Thymus (tissue), 11 donors: Measurements from ENCODE around the gene MAN1B1. TPM values are rescaled to one million over a fixed set of nuclear protein-coding genes. Genes with fewer than 3 reads are reported as not detected.

Source experiments
- DNase-seq, 9 donors: peaks; one replicate each; pipeline ENCODE4 v3.0.0-alpha.2; 2013; ENCODE audit warnings: low spot score in 9 of 9, low read depth in 6 of 9, missing footprints in 1 of 9
- H3K27ac ChIP-seq, 2 donors: one replicate each; pipeline ENCODE4 v1.5.1; 2013; ENCODE audit warnings: control low read depth in 1 of 2, low read depth in 1 of 2, low read length in 1 of 2, mild to moderate bottlenecking in 1 of 2, moderate library complexity in 1 of 2
- H3K27me3 ChIP-seq, 2 donors: one replicate each; pipeline ENCODE4 v1.5.1; 2013; ENCODE audit warnings: low read length in 1 of 2; ENCODE audit not compliant: control insufficient read depth in 2 of 2, insufficient read depth in 1 of 2
- H3K36me3 ChIP-seq, 2 donors: one replicate each; pipeline ENCODE4 v1.5.1; 2013; ENCODE audit warnings: low read length in 1 of 2, mild to moderate bottlenecking in 1 of 2, moderate library complexity in 1 of 2; ENCODE audit not compliant: control insufficient read depth in 2 of 2, insufficient read depth in 2 of 2
- H3K4me1 ChIP-seq, 2 donors: one replicate each; pipeline ENCODE4 v1.5.1; 2013; ENCODE audit warnings: low read length in 2 of 2; ENCODE audit not compliant: control insufficient read depth in 2 of 2, insufficient read depth in 2 of 2
- H3K4me3 ChIP-seq, 2 donors: one replicate each; pipeline ENCODE4 v1.5.1; 2013; ENCODE audit warnings: low read length in 2 of 2, control low read depth in 1 of 2, mild to moderate bottlenecking in 1 of 2
- H3K9me3 ChIP-seq, 2 donors: one replicate each; pipeline ENCODE4 v1.5.1; 2013; ENCODE audit warnings: low read length in 1 of 2, mild to moderate bottlenecking in 1 of 2; ENCODE audit not compliant: control insufficient read depth in 2 of 2, insufficient read depth in 1 of 2
- WGBS: extraction: QIAGEN DNeasy Blood & Tissue Kit; methylation state at CpG from one replicate; pipeline ENCODE4 v1.1.7; 2013; 5-methylcytosine and 5-hydroxymethylcytosine counted together
- polyA plus RNA-seq: library from polyadenylated mRNA; stranded (reverse); fragments of 200-250 nt; gene quantifications from one replicate; pipeline ENCODE4 v1.2.3, GENCODE V29; 2013
- total RNA-seq: library from RNA; stranded (reverse); fragments of 120-200 nt; gene quantifications from one replicate; pipeline ENCODE4 v1.2.4, GENCODE V29; 2013
- donor health status: healthy.

MAN1B1 gene
- total and polyA plus RNA-seq, 2 donors, result 26.8 to 107 TPM

DNA sequence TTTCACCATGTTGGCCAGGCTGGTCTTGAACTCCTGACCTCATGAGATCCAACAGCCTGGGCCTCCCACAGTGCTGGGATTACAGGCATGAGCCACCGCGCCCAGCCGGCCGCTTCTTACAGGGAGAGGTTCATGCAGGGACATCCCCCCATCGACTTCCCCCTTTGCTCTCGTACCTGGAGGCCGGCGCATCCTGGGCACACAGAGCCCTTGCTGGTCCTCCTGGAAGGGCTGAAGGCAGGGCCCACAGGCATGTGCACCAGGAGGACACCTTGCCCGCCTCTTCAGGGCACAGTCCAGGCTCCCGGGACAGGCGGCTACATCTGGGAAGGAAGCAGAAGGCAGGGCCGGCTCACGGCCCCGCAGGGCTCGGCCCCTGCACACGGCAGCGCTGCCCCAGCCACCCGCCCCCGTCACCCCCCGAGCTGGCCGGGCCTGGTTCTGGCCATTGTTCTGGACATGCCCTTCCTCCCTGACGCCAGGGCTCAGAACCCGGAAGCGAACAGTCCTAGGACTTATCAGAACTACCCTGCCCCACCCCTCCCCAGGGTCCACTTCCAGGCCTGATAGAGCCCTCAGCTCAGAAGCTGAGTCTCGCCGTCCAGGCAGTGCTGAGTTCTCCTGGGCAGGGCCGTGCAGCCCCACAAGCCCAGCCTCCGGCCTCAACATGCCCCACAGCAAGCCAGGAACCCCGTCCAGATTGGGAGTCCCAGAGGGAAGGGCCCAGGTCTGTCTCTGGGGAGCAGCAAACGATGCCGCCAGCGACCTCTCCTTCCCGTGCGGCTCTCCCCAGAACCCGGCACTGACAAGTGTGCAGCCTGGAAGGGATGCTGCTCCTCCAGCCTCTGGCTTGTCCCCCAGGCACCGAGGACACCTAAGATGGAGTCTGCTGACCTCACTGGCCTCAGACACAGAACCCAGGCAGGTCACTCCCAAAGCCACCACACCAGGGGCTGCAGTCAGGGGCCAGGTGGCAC is 43.7 kb upstream of the MAN1B1 start:
- WGBS, result 93% methylated on average over 36 of the region's 36 CpGs
- no peaks in the 10 kb centered on the region for H3K36me3 ChIP-seq
- no peak overlapping the region for H3K27ac ChIP-seq
- H3K9me3 ChIP-seq, result peaks cover 0 to 4% of the 10 kb centered on the region in 2 donors
- no peak for DNase-seq
- no peak overlapping the region for H3K4me3 ChIP-seq
- H3K4me1 ChIP-seq, result peaks cover 0 to 16% of the 10 kb centered on the region in 2 donors
- peaks cover 52 to 74% of the 10 kb centered on the region in 2 donors for H3K27me3 ChIP-seq

DNA sequence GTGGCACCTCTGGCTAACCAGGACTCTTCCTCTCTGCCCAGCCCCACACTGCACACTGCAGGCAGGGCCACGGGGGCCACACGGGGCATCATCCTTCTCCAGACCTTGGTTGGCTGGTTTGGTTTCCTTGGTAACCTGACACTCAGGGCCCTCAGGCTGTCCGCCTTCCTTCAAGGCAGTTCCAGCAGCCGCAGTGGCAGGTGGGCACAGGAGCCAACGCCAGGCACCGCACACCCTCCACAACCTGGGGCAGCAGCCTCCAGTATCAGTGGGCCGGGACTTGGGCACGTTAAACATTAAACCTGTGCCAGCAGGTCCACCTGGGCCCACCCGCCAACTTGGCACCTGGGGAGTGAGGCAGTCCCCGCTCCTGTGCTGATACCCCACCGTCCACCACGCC is 42.7 kb upstream of the MAN1B1 start:
- Histone ChIP-seq H3K4me1 (peaks cover 0 to 16% of the 10 kb centered on the region in 2 donors), H3K4me3 (no peak overlapping the region), H3K27ac (no peak overlapping the region), H3K9me3 (peaks cover 0 to 4% of the 10 kb centered on the region in 2 donors), H3K36me3 (no peaks in the 10 kb centered on the region), H3K27me3 (peaks cover 62 to 79% of the 10 kb centered on the region in 2 donors)
- no peak for DNase-seq
- WGBS, result 66% methylated on average over 12 of the region's 12 CpGs

DNA sequence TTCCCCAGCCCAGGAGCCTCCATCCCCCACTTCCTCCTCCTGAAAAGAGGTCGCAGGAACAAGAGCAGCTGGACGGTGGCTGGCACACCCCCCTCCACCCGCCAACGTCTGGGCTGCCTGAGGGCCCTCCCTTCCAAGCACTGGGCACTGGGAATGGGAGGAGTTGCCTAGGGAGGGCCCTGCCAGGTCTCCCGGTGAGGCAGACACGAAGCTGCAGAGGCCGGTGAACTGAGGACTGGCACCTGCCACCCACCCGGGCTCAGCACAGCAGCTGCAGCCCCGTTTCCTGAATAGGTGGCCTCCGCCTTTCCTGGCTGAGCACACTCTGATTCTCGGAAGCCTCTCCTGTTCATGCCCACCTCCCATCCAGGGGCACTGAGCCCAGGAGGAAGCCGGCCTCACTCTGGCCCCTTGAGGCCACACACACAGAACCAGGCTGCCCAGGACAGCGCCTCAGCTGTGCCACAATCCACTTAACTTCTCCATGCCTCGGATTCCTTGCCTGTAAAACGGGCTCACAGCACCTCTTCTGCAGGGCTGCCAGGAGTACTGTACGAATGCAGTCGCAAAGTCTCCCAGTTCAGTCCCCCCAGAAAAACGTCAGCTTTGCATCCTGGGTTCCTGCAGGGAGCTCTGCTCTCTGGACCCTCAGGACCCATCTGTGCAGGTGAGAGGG is 42.1 kb upstream of the MAN1B1 start:
- Histone ChIP-seq H3K27me3 (peaks cover 67 to 83% of the 10 kb centered on the region in 2 donors), H3K4me1 (peaks cover 0 to 16% of the 10 kb centered on the region in 2 donors), H3K4me3 (no peak overlapping the region), H3K27ac (no peak overlapping the region), H3K9me3 (peaks cover 0 to 6% of the 10 kb centered on the region in 2 donors), H3K36me3 (no peaks in the 10 kb centered on the region)
- 9% methylated on average over 18 of the region's 18 CpGs for WGBS
- no peak for DNase-seq

DNA sequence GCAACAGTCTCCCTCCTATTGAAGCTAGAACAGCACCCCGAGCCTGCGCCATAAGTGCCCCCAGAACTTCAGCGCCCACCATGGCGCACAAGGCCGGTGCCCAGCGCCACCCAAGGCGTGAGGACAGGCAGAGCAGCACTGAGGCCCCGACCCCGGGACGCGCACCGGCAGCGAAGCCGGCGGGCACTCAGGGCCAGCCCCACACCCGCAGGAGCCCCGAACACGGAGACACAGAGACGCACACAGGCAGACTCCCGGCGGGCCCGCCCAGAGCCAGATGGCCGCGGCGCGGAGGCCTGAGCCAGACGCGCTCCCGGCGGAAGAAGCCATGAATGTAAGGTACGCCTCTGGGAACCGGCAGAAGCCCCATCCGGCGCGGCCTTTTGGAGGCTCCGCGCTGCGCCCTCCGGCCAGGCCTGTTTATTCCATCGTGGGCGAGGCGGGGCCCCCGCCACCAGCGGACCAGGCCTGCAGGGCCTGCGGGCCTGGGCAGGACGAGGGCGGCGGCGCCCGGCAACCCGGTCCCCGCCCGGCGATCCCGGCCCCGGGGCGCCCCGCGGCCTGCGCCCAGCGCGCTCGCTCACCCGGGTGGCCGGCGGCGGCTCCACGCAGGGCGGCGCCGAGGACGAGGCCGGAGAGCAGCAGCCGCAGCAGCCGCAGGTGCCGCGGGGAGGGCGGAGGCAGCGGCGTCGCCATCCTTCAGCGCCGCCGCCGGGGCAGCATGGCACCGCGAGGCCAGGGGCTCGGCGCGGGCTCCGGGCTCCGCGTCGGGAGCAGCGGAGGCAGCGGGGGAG is 41.3 kb upstream of the MAN1B1 start:
- peaks cover 73 to 89% of the 10 kb centered on the region in 2 donors for H3K27me3 ChIP-seq
- 4% methylated on average over 96 of the region's 96 CpGs for WGBS
- H3K36me3 ChIP-seq, result no peaks in the 10 kb centered on the region
- H3K27ac ChIP-seq, result no peak overlapping the region
- H3K9me3 ChIP-seq, result peaks cover 2 to 12% of the 10 kb centered on the region in 2 donors
- no peak for DNase-seq
- peaks cover 0 to 16% of the 10 kb centered on the region in 2 donors for H3K4me1 ChIP-seq
- peak overlapping the region in 1 of 2 donors; percentile 38 for H3K4me3 ChIP-seq

DNA sequence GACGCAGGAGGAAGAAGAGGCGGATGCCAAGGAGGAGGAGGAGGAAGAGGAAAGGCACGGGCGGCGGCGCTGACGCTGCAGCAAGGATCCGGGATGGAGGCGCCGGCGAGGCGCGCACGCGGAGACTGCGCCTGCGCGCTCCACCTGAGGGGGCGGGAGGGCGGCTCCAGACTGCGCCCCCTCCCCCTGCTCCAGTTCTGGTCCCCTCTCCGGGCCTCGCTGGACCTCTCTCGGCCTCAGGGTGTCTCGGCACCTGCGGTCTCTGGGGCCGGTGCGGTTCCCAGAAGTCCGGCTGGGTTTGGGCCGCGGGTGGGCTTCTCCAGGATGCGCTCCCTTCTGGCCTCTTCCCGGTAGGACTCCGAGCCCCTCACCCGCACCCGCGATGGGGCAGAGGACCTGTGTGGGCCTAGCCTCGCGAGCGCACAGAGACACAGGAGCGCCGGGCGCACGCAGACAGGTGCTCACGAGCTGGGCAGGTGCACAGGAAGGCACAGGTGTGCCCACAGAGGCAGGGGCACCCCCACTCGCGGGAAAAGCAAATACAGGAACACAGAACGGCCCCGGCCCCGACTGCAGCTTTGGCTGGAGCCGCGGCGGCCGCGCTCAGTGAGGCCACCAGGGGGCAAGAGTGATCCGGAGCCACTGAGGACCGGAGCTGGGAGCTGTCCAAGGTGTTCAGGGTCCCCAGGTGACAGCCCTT is 40.5 kb upstream of the MAN1B1 start, which contains the start of gene NPDC1:
Gene NPDC1, minus strand, starts transcription at position 90 of the 700 bp plus-strand sequence. CDS start 188 bp downstream, outside the sequence.
- H3K9me3 ChIP-seq, result peaks cover 2 to 12% of the 10 kb centered on the region in 2 donors
- peaks cover 77 to 89% of the 10 kb centered on the region in 2 donors for H3K27me3 ChIP-seq
- no peaks in the 10 kb centered on the region for H3K36me3 ChIP-seq
- under 1% methylated on average over 57 of the region's 57 CpGs for WGBS
- H3K4me1 ChIP-seq, result peaks cover 0 to 16% of the 10 kb centered on the region in 2 donors
- peak within 1 kb of the TSS in 1 of 2 donors; percentile 38 for H3K4me3 ChIP-seq
- peak in 6 of 9 donors; percentile 50 to 80 (median 70) for DNase-seq
- H3K27ac ChIP-seq, result no peak within 1 kb of the TSS

DNA sequence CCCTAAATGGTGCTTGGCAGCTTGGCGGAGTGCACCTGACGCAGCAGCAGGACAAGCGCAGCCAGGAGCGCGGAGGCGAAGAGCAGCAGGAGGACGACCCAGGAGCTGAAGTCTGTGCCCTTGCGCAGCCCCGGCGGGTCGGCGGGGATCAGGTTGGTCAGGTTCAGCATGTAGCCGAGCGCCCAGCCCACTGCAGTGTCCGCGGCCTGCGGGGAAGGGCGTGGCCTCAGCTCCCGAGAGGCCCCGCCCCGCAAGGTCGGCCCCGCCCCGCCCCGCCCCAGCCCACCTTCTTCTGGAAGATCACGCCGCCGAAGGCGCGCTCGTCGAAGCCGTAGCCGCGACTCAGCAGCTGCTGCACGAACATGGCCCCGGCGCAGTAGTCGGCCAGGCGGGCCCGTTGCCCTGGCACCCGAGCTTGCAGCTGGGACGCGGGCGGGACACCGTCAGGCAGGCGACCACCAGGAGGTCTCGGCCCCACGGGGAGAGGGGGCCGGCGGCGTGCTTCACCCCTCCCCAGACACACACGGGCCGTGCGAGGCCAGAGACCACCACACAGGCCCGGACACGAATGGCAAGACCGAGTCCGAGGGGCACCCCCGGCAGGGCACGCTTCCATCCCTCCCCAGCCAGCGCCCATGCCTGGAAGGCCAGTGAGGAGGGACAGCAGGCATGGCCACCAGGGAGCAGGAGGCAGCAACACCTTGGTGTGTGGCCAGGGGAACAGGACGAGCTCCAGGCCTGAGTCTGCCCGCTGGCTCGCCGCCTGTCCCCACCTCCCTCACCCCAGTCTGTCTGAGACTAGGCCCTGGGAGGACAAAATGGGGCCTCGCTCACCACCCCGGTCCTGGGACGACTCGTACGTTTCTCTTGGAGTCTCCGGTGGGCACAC is 37.9 kb upstream of the MAN1B1 start:
- H3K4me3 ChIP-seq, result no peak overlapping the region
- WGBS, result 42% methylated on average over 72 of the region's 72 CpGs
- peaks cover 90 to 96% of the 10 kb centered on the region in 2 donors for H3K27me3 ChIP-seq
- no peaks in the 10 kb centered on the region for H3K36me3 ChIP-seq
- H3K4me1 ChIP-seq, result peaks cover 0 to 19% of the 10 kb centered on the region in 2 donors
- no peak for DNase-seq
- no peak overlapping the region for H3K27ac ChIP-seq
- peaks cover 2 to 12% of the 10 kb centered on the region in 2 donors for H3K9me3 ChIP-seq

DNA sequence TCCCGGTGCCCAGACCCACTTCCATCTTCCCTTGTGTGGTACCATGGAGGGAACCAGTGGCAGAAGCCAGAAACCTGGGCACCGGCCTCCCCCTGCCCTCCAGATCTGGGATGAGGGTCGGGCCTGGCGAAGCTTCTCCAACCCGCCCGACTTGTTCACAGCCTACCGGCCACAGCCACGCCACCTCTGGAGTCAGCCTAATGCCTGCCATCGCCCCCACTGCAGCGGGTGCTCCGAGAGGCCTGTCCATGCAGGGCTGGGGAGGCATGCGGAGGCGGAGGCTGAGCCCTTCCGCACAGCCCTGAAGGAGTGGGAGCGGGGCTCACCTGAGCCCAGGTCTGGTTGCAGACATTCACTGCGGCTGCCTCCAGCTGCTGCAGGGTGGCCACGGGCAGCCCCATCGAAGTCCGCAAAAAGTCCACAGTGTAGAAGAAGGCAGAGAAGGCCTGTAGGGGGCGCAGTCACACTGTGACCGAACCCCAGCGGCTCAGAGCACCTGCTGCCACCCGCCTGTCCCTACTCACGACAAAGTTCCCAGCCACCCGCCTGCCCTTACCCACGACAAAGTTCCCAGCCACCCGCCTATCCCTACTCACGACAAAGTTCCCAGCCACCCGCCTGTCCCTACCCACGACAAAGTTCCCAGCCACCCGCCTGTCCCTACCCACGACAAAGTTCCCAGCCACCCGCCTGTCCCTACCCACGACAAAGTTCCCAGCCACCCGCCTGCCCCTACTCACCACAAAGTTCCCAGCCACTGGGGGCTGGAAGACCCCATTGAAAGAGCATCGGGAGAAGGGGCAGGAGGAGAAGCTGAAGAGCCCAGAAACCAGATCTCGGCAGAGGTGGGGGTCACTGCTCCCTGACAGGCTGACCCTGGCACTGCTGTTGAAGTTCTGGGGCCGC is 37.0 kb upstream of the MAN1B1 start:
- no peak overlapping the region for H3K27ac ChIP-seq
- H3K9me3 ChIP-seq, result peaks cover 2 to 8% of the 10 kb centered on the region in 2 donors
- no peaks in the 10 kb centered on the region for H3K36me3 ChIP-seq
- H3K27me3 ChIP-seq, result peaks cover 90 to 96% of the 10 kb centered on the region in 2 donors
- peaks cover 0 to 15% of the 10 kb centered on the region in 2 donors for H3K4me1 ChIP-seq
- WGBS, result 46% methylated on average over 38 of the region's 38 CpGs
- no peak overlapping the region for H3K4me3 ChIP-seq
- peak in 1 of 9 donors; percentile 46 for DNase-seq
